GM12801 (cell line): Measurements from ENCODE around the gene RAB6B.

Experiments used
- TF ChIP-seq, protein P1 (sequence below): IDR thresholded peaks from one replicate; pipeline ENCODE4 v1.5.1; 2011; ENCODE audit warnings: control low read depth; ENCODE audit not compliant: insufficient read length; ENCODE audit errors: extremely low read depth

The RAB6B gene

DNA sequence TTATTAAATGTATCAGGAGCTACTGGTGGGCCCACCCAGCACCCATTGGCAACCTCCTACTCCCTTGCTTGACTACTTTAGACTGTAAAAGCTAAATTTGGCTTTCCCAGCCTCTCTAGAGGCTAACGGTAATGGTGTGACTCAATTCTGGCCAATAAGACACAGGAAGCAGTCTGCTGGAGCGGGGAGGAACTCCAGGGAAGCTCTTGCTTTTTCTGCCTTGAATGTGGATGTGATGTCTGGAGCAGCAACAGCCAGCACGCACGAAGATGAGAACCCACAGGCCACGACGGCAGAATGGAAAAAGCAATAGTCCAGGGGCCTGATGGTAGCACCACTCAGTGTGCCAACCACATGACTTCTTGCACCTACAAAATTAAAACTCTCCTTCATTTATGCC, 39.9 kb downstream of the RAB6B start:
- TF ChIP-seq, protein P1, sequence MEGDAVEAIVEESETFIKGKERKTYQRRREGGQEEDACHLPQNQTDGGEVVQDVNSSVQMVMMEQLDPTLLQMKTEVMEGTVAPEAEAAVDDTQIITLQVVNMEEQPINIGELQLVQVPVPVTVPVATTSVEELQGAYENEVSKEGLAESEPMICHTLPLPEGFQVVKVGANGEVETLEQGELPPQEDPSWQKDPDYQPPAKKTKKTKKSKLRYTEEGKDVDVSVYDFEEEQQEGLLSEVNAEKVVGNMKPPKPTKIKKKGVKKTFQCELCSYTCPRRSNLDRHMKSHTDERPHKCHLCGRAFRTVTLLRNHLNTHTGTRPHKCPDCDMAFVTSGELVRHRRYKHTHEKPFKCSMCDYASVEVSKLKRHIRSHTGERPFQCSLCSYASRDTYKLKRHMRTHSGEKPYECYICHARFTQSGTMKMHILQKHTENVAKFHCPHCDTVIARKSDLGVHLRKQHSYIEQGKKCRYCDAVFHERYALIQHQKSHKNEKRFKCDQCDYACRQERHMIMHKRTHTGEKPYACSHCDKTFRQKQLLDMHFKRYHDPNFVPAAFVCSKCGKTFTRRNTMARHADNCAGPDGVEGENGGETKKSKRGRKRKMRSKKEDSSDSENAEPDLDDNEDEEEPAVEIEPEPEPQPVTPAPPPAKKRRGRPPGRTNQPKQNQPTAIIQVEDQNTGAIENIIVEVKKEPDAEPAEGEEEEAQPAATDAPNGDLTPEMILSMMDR, result no peak

DNA sequence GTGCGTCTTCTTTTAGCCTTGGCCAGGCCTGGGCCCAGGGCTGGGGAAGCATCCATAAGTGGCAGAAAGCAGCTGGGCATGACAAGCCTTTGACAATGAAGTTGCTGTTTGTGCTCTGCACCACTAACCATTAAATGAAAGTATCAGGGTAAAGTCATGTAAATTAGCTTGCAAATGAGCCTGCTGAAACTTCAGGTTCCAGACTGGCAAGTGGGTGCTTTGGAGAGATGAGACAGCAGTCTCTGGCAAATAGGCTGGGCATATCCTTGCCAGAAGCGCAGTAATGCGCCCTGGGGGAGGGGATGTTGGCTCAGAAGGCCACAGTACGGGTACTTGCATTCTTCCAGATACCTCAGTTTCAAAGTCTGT, 40.7 kb downstream of the RAB6B start:
- TF ChIP-seq, protein P1, result no peak

DNA sequence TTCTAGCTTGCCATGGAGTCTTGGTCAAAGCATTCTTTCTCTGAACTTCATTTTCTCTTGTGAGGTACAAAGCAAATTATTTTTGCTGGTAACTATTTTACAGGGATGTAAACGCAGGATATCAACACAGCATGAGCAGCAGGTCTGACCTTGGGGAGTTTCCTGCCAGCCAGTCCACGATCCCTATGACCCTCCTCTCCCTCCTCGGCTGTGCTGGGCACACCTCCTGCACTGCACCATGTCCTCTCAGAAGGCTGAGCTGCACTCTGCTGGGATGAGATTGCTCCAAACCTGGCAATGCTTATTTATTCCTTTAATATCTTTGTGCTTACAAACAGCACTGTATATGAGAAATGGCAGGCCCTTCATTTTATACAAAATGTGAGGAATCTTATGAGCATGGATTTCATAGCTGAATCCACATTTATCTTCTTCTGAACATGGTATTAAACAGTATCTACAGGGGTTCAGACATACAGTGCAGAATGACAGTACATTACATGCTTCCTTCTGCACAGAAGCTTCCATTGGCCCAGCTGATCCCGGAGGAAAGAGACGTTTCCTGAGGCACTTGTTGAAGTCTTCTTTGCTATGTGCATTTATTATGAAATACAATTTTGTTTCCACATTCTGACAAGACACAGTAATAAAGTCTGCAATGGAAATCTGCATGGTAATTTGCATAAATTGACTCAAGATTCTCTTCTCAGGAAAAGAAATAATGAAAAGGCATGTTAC, 41.2 kb downstream of the RAB6B start:
- TF ChIP-seq, protein P1, result no peak

DNA sequence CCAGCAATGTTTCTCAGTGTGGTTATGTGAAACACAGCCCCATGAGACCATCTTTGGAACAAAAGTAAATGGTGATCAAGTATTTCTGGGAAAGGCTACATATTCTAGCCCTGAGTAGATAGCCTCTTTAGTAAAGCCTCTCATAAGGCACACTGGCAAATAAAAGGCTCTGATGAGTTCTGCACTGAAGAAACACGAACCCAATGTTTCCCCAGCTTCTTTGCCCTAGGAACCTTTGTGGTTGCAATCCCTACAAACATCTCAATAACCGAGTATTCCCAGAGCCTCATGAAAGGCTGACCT, 41.8 kb downstream of the RAB6B start:
- TF ChIP-seq, protein P1, result no peak

DNA sequence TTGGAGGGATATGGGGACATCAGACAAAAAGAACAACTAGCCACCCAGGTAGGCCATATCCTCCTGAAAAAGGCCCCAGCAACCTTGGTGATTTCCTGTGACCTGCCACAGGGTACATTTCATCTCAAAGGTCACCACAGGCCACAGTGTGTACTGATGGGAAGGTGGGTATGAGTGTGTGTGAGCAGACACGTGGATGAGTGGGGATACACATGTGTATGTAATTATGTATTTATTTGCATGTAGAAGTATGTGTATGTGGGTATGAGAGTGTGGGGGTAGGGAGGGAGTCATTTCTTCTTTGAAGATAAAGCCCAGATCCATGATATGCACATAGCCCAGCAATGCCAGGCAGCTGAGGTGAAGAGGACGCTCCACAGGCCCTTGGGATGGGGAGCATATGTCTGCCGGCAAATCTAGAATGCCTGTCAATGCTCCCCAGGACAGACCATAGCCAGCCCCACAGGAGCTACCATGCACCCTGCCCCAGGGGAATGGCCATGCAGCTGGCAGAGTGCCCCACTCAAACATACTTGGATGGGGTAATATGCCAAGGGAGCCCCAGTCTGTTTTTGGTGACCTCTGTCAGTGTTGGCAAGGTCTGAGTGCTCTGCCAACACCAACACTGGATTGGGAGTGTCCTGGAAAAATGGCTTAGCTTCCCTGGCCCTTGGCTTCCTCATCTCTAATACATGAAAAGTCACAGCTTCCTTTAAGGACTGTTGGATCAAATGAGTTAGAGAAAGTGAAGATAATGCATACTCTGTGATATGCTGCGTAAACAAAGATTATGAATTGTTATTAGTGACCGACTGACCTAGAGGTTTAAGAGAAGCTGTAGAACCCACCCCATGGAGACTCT, 42.4 kb downstream of the RAB6B start:
- TF ChIP-seq, protein P1, result no peak

DNA sequence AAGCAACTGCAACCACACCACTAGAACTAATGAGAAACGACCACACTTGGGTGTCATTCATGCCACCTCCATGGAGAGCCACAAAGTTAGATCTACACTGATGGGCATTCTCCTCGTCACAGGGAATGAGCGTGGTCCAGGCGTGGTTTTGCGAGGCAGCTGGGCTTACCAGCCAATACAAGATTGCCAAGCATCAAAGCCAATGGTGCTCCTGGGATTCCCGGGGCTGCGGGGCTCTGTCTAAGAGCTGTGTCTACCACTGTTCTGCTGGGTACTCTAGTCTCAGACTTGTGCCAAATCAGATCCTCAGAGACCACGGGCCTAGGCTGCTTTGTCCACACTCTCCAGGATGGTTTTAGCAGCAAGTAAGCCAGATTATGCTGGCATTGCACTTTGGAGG, 43.8 kb downstream of the RAB6B start:
- TF ChIP-seq, protein P1, result no peak

DNA sequence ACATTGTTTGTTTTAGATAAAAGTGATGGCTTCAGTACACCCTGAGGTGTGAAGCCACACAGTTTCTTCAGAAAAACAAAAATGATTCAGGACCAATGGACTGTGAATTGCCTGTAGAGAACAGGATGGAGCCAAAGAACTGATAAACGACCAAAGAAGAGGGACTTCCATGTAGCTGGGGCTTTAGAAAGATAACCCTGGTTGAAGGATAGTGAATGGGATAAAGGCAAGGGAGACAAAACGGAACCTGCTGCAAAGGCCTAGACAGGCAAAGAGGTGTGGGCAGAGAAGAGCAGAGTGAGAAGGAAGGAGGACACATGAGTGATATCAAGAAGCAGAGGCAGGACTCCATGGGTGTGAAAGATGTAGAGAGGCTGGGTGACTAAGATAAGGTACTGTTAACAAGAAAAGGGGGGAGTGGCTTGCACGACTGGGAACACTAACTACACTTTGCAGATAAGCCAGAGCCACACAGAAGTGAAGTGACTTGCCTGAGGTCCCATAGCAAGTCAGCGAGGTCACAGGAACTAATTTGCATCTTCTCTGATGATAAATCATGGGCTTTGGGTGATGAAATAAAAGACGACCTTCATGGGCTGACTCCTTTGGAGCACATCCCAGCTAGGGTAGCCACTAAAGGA, 44.3 kb downstream of the RAB6B start:
- TF ChIP-seq, protein P1, result no peak
